Measurements from ENCODE around the gene TTPAL. TPM values are rescaled to one million over a fixed set of nuclear protein-coding genes. Genes with fewer than 3 reads are reported as not detected.

Gene TTPAL
- total and polyA plus RNA-seq, 9 of the 15 experiments (the other 6 are each of a cell fraction or from before 2014, with no cell fraction given), result 1.1 to 7.0 (median 2.6) TPM

DNA sequence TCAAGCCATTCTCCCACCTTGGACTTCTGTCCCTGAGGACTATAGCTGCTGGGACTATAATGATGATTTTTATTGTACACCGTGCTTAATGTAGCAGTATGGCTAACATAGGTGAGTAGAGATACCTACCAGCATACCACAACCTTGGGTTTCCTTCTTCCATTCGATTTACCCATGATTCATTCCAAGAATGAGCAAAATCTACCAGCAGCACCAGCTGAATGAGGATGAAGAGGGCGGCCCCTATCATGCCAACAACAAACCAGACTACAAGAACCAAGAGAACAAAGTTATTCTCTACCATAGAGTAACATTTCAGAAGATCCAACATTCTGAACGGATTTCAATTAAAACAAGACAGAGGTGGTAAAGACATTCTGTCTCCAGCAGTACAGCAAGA lies 34.1 kb downstream of the TTPAL start (continued):
- TF ChIP-seq, protein P1, sequence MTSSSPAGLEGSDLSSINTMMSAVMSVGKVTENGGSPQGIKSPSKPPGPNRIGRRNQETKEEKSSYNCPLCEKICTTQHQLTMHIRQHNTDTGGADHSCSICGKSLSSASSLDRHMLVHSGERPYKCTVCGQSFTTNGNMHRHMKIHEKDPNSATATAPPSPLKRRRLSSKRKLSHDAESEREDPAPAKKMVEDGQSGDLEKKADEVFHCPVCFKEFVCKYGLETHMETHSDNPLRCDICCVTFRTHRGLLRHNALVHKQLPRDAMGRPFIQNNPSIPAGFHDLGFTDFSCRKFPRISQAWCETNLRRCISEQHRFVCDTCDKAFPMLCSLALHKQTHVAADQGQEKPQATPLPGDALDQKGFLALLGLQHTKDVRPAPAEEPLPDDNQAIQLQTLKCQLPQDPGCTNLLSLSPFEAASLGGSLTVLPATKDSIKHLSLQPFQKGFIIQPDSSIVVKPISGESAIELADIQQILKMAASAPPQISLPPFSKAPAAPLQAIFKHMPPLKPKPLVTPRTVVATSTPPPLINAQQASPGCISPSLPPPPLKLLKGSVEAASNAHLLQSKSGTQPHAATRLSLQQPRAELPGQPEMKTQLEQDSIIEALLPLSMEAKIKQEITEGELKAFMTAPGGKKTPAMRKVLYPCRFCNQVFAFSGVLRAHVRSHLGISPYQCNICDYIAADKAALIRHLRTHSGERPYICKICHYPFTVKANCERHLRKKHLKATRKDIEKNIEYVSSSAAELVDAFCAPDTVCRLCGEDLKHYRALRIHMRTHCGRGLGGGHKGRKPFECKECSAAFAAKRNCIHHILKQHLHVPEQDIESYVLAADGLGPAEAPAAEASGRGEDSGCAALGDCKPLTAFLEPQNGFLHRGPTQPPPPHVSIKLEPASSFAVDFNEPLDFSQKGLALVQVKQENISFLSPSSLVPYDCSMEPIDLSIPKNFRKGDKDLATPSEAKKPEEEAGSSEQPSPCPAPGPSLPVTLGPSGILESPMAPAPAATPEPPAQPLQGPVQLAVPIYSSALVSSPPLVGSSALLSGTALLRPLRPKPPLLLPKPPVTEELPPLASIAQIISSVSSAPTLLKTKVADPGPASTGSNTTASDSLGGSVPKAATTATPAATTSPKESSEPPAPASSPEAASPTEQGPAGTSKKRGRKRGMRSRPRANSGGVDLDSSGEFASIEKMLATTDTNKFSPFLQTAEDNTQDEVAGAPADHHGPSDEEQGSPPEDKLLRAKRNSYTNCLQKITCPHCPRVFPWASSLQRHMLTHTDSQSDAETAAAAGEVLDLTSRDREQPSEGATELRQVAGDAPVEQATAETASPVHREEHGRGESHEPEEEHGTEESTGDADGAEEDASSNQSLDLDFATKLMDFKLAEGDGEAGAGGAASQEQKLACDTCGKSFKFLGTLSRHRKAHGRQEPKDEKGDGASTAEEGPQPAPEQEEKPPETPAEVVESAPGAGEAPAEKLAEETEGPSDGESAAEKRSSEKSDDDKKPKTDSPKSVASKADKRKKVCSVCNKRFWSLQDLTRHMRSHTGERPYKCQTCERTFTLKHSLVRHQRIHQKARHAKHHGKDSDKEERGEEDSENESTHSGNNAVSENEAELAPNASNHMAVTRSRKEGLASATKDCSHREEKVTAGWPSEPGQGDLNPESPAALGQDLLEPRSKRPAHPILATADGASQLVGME (CRISPR knock-in tag; IDR thresholded peaks at IDR 0.05), result no peak
- TF ChIP-seq, protein P2, sequence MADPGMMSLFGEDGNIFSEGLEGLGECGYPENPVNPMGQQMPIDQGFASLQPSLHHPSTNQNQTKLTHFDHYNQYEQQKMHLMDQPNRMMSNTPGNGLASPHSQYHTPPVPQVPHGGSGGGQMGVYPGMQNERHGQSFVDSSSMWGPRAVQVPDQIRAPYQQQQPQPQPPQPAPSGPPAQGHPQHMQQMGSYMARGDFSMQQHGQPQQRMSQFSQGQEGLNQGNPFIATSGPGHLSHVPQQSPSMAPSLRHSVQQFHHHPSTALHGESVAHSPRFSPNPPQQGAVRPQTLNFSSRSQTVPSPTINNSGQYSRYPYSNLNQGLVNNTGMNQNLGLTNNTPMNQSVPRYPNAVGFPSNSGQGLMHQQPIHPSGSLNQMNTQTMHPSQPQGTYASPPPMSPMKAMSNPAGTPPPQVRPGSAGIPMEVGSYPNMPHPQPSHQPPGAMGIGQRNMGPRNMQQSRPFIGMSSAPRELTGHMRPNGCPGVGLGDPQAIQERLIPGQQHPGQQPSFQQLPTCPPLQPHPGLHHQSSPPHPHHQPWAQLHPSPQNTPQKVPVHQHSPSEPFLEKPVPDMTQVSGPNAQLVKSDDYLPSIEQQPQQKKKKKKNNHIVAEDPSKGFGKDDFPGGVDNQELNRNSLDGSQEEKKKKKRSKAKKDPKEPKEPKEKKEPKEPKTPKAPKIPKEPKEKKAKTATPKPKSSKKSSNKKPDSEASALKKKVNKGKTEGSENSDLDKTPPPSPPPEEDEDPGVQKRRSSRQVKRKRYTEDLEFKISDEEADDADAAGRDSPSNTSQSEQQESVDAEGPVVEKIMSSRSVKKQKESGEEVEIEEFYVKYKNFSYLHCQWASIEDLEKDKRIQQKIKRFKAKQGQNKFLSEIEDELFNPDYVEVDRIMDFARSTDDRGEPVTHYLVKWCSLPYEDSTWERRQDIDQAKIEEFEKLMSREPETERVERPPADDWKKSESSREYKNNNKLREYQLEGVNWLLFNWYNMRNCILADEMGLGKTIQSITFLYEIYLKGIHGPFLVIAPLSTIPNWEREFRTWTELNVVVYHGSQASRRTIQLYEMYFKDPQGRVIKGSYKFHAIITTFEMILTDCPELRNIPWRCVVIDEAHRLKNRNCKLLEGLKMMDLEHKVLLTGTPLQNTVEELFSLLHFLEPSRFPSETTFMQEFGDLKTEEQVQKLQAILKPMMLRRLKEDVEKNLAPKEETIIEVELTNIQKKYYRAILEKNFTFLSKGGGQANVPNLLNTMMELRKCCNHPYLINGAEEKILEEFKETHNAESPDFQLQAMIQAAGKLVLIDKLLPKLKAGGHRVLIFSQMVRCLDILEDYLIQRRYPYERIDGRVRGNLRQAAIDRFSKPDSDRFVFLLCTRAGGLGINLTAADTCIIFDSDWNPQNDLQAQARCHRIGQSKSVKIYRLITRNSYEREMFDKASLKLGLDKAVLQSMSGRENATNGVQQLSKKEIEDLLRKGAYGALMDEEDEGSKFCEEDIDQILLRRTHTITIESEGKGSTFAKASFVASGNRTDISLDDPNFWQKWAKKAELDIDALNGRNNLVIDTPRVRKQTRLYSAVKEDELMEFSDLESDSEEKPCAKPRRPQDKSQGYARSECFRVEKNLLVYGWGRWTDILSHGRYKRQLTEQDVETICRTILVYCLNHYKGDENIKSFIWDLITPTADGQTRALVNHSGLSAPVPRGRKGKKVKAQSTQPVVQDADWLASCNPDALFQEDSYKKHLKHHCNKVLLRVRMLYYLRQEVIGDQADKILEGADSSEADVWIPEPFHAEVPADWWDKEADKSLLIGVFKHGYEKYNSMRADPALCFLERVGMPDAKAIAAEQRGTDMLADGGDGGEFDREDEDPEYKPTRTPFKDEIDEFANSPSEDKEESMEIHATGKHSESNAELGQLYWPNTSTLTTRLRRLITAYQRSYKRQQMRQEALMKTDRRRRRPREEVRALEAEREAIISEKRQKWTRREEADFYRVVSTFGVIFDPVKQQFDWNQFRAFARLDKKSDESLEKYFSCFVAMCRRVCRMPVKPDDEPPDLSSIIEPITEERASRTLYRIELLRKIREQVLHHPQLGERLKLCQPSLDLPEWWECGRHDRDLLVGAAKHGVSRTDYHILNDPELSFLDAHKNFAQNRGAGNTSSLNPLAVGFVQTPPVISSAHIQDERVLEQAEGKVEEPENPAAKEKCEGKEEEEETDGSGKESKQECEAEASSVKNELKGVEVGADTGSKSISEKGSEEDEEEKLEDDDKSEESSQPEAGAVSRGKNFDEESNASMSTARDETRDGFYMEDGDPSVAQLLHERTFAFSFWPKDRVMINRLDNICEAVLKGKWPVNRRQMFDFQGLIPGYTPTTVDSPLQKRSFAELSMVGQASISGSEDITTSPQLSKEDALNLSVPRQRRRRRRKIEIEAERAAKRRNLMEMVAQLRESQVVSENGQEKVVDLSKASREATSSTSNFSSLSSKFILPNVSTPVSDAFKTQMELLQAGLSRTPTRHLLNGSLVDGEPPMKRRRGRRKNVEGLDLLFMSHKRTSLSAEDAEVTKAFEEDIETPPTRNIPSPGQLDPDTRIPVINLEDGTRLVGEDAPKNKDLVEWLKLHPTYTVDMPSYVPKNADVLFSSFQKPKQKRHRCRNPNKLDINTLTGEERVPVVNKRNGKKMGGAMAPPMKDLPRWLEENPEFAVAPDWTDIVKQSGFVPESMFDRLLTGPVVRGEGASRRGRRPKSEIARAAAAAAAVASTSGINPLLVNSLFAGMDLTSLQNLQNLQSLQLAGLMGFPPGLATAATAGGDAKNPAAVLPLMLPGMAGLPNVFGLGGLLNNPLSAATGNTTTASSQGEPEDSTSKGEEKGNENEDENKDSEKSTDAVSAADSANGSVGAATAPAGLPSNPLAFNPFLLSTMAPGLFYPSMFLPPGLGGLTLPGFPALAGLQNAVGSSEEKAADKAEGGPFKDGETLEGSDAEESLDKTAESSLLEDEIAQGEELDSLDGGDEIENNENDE (IDR thresholded peaks at IDR 0.05; ENCODE audit: low read depth, low read length), result no peak
- TF ChIP-seq TAF15 (IDR thresholded peaks at IDR 0.05; ENCODE audit: low read depth, low read length), result no peak
- TF ChIP-seq SRSF9 (IDR thresholded peaks at IDR 0.05; ENCODE audit: borderline replicate concordance, low read depth, low read length), result no peak
- TF ChIP-seq ZNF79 (CRISPR knock-in tag; IDR thresholded peaks at IDR 0.05; ENCODE audit: low read depth), result no peak
- TF ChIP-seq, protein P3, sequence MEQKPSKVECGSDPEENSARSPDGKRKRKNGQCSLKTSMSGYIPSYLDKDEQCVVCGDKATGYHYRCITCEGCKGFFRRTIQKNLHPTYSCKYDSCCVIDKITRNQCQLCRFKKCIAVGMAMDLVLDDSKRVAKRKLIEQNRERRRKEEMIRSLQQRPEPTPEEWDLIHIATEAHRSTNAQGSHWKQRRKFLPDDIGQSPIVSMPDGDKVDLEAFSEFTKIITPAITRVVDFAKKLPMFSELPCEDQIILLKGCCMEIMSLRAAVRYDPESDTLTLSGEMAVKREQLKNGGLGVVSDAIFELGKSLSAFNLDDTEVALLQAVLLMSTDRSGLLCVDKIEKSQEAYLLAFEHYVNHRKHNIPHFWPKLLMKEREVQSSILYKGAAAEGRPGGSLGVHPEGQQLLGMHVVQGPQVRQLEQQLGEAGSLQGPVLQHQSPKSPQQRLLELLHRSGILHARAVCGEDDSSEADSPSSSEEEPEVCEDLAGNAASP (IDR thresholded peaks at IDR 0.05), result no peak
- TF ChIP-seq, protein P4, sequence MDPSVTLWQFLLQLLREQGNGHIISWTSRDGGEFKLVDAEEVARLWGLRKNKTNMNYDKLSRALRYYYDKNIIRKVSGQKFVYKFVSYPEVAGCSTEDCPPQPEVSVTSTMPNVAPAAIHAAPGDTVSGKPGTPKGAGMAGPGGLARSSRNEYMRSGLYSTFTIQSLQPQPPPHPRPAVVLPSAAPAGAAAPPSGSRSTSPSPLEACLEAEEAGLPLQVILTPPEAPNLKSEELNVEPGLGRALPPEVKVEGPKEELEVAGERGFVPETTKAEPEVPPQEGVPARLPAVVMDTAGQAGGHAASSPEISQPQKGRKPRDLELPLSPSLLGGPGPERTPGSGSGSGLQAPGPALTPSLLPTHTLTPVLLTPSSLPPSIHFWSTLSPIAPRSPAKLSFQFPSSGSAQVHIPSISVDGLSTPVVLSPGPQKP (CRISPR knock-in tag; IDR thresholded peaks at IDR 0.05), result no peak
- TF ChIP-seq ZC3H11A (IDR thresholded peaks at IDR 0.05; ENCODE audit: low read depth, low read length), result no peak

All from K562 (cell line).